Stimulated activated naive CD8-positive, alpha-beta T cell treated with anti-CD3 and anti-CD28 coated beads, Interleukin-15, Interleukin-2, amounts not matched to agents 100 ng/mL and 50 ng/mL, for 24 hours (primary cell): ENCODE measurements around the gene MAGI2.
"Not testable (repeated sequence)": the region's sequence is repeated elsewhere in the genome, so short reads cannot be mapped to it uniquely, and the experiment has no call there.

Experiments
- H3K27ac Mint-ChIP-seq: one replicate; pipeline ENCODE4 v1.8.0; 2021; ENCODE audit warnings: mild to moderate bottlenecking, mixed read lengths
- H3K27me3 Mint-ChIP-seq: one replicate; pipeline ENCODE4 v1.8.0; 2021; ENCODE audit warnings: mixed read lengths
- H3K36me3 Mint-ChIP-seq: one replicate; pipeline ENCODE4 v1.8.0; 2021; ENCODE audit warnings: low read depth, mixed read lengths
- H3K4me1 Mint-ChIP-seq: one replicate; pipeline ENCODE4 v1.8.0; 2021; ENCODE audit warnings: low read depth, mixed read lengths
- H3K4me3 Mint-ChIP-seq: one replicate; pipeline ENCODE4 v1.8.0; 2021; ENCODE audit warnings: mild to moderate bottlenecking, mixed read lengths
- H3K9me3 Mint-ChIP-seq: one replicate; pipeline ENCODE4 v1.8.0; 2021; ENCODE audit warnings: mixed read lengths

Gene MAGI2

GRCh38 chr7:79037001-79037400, 416.5 kb downstream of the MAGI2 start:
- H3K4me3 Mint-ChIP-seq, result no peak overlapping the region
- H3K9me3 Mint-ChIP-seq, result peaks cover 4% of the 10 kb centered on the region

DNA sequence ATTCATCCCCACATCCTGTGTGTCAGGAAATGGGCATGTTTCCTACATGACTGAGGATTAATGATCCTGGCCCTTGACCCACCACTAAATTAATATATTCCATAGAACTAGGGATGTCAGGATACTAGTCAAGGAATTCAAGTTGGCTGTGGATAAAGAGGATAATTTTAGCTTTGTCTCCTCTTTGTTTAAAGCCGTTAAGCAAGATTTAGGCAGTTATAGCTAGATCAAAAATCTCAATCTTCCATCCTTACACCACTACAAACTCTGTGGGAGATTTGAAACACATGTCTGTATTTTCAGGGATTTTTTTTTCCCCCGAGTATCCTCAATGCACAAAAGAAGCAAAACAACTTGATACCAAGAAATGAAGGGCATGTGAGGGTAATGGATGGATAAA, 417.1 kb downstream of the MAGI2 start:
- no peaks in the 10 kb centered on the region for H3K4me1 Mint-ChIP-seq
- no peak overlapping the region for H3K27ac Mint-ChIP-seq
- H3K4me3 Mint-ChIP-seq, result no peak overlapping the region
- peaks cover 4% of the 10 kb centered on the region for H3K9me3 Mint-ChIP-seq
- H3K36me3 Mint-ChIP-seq, result no peaks in the 10 kb centered on the region
- no peaks in the 10 kb centered on the region for H3K27me3 Mint-ChIP-seq

More at GRCh38 chr7:79037001-79037400, 416.5 kb downstream of the MAGI2 start:
- H3K36me3 Mint-ChIP-seq, result no peaks in the 10 kb centered on the region
- no peak overlapping the region for H3K27ac Mint-ChIP-seq
- no peaks in the 10 kb centered on the region for H3K27me3 Mint-ChIP-seq
- H3K4me1 Mint-ChIP-seq, result no peaks in the 10 kb centered on the region

- peaks cover 4% of the 10 kb centered on the region for H3K9me3 Mint-ChIP-seq
- no peaks in the 10 kb centered on the region for H3K4me1 Mint-ChIP-seq
- no peak overlapping the region for H3K27ac Mint-ChIP-seq
- H3K36me3 Mint-ChIP-seq, result no peaks in the 10 kb centered on the region
- no peak overlapping the region for H3K4me3 Mint-ChIP-seq
- H3K27me3 Mint-ChIP-seq, result no peaks in the 10 kb centered on the region
Observed at GRCh38 chr7:79035858-79036257, 417.6 kb downstream of the MAGI2 start.

GRCh38 chr7:79034730-79035129, 418.7 kb downstream of the MAGI2 start:
- H3K27me3 Mint-ChIP-seq, result no peaks in the 10 kb centered on the region
- H3K4me1 Mint-ChIP-seq, result no peaks in the 10 kb centered on the region
- no peaks in the 10 kb centered on the region for H3K36me3 Mint-ChIP-seq
- no peak overlapping the region for H3K4me3 Mint-ChIP-seq
- H3K27ac Mint-ChIP-seq, result no peak overlapping the region
- H3K9me3 Mint-ChIP-seq, result peaks cover 4% of the 10 kb centered on the region

DNA sequence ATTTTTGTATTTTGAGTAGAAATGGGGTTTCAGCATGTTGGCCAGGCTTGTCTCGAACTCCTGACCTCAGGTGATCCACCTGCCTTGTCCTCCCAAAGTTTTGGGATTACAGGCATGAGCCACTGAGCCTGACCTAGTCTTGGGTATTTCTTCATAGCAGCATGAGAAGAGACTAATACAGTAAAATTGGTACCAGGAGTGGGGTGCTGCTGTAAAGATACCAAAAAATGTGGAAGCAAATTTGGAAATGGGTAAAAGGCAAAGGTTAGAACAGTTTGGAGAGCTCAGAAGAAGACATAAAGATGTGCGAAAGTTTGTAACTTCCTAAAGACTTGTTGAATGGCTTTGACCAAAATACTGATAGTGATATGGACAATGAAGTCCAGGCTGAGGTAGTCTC, 433.8 kb downstream of the MAGI2 start:
- not testable (repeated sequence) for H3K27ac Mint-ChIP-seq, H3K4me1 Mint-ChIP-seq, H3K36me3 Mint-ChIP-seq, H3K4me3 Mint-ChIP-seq, H3K27me3 Mint-ChIP-seq
- H3K9me3 Mint-ChIP-seq, result peaks cover 14% of the 10 kb centered on the region

- H3K27me3 Mint-ChIP-seq, result no peaks in the 10 kb centered on the region
- no peaks in the 10 kb centered on the region for H3K36me3 Mint-ChIP-seq
- H3K9me3 Mint-ChIP-seq, result no peaks in the 10 kb centered on the region
- no peak overlapping the region for H3K4me3 Mint-ChIP-seq
- no peaks in the 10 kb centered on the region for H3K4me1 Mint-ChIP-seq
- H3K27ac Mint-ChIP-seq, result no peak overlapping the region
Observed at GRCh38 chr7:79011921-79012320, 441.5 kb downstream of the MAGI2 start.

DNA sequence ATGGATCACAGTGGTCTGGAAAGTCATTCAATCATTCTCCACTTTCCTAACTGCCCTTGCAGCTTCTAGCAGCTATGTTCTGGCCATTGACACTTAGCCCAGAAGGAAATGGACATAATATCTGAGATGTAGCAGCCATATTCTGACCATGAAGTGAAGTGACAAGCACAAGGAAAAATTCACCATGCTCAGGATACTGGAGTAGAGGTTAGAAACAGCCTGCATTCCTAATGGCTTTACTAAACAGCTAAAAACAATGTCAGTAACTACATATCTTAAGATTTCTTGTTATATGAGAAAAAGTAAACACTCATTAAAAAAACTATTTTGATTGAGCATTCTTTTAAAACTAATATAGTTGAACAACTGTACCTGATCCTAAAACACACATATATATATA, 443.8 kb downstream of the MAGI2 start:
- H3K9me3 Mint-ChIP-seq, result peaks cover 4% of the 10 kb centered on the region
- H3K4me1 Mint-ChIP-seq, result no peaks in the 10 kb centered on the region
- H3K27me3 Mint-ChIP-seq, result no peaks in the 10 kb centered on the region
- no peak overlapping the region for H3K27ac Mint-ChIP-seq
- no peak overlapping the region for H3K4me3 Mint-ChIP-seq
- no peaks in the 10 kb centered on the region for H3K36me3 Mint-ChIP-seq

DNA sequence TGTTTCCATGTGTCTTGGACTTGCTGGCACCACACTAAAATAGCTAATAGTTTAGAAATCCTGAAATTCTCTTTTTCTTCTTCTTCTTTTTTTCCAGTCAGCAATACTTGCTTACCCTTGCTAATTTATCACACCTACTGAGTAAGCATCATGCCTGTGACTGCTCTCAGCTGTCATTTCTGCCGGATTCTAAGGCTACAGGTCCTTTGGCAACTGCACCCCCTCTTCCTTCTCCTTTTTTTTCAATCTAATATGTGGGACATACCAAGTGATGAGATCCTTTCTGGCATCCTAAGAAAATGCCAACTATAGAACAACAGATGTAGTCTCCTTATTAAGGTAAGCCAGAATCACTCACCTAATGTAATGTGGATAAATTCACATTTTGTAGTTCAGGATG, 444.7 kb downstream of the MAGI2 start:
- no peaks in the 10 kb centered on the region for H3K4me1 Mint-ChIP-seq

GRCh38 chr7:78996013-78996412, 457.5 kb downstream of the MAGI2 start:
- H3K4me3 Mint-ChIP-seq, result no peak overlapping the region
- H3K9me3 Mint-ChIP-seq, result no peaks in the 10 kb centered on the region
- no peak overlapping the region for H3K27ac Mint-ChIP-seq
- no peaks in the 10 kb centered on the region for H3K36me3 Mint-ChIP-seq
- H3K4me1 Mint-ChIP-seq, result no peaks in the 10 kb centered on the region
- no peaks in the 10 kb centered on the region for H3K27me3 Mint-ChIP-seq

More for the DNA sequence above, 444.7 kb downstream of the MAGI2 start:
- Mint-ChIP-seq H3K36me3 (no peaks in the 10 kb centered on the region), H3K9me3 (peaks cover 4% of the 10 kb centered on the region), H3K27me3 (no peaks in the 10 kb centered on the region), H3K27ac (no peak overlapping the region), H3K4me3 (no peak overlapping the region)

DNA sequence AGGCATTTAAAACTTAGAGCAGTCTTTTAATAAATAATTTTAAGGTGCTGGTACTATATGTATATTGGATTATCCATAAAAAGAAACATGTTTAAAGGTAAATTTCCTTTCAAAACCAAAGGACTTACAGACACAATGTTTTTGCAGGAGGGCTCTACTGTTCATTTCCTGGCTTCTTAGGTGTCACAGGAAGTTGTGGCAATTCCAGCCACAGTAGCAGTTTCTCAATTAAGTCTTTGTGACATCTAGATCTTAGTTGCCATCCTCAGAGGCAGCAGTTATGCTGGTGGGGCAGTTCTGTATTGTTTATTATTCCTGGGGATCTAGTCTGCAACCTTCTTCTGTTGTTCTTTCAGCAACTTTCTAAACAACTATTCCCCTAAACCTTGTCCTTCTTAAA, 460.1 kb downstream of the MAGI2 start:
- no peak overlapping the region for H3K27ac Mint-ChIP-seq
- no peak overlapping the region for H3K4me3 Mint-ChIP-seq
- H3K27me3 Mint-ChIP-seq, result no peaks in the 10 kb centered on the region
- H3K4me1 Mint-ChIP-seq, result no peaks in the 10 kb centered on the region
- no peaks in the 10 kb centered on the region for H3K36me3 Mint-ChIP-seq
- H3K9me3 Mint-ChIP-seq, result peaks cover 4% of the 10 kb centered on the region

- Mint-ChIP-seq H3K9me3 (peaks cover 11% of the 10 kb centered on the region), H3K4me1 (no peaks in the 10 kb centered on the region), H3K27me3 (no peaks in the 10 kb centered on the region), H3K4me3 (no peak overlapping the region), H3K27ac (no peak overlapping the region), H3K36me3 (no peaks in the 10 kb centered on the region)
Observed at GRCh38 chr7:78985509-78985908, 468.0 kb downstream of the MAGI2 start.

DNA sequence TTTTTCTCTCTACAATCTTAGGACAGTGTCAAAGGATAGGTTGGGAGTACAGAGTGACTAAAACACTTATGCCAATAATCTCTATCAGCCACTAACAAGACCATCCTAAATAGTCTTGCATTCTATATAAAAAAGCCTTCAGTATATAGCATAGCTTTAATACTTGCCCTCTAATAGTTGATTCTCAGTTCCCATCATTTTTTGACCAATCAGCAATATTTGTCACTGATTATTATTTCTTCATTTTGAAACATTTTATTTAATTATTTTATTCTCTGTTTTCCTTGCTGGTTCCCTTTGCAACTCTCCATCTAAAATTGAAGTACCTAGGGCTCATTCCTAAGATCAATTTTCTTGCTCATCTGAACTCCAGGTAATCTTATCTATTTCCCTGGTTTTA, 470.0 kb downstream of the MAGI2 start:
- no peaks in the 10 kb centered on the region for H3K4me1 Mint-ChIP-seq
- no peaks in the 10 kb centered on the region for H3K36me3 Mint-ChIP-seq
- peaks cover 8% of the 10 kb centered on the region for H3K9me3 Mint-ChIP-seq
- H3K27me3 Mint-ChIP-seq, result no peaks in the 10 kb centered on the region
- H3K27ac Mint-ChIP-seq, result no peak overlapping the region
- no peak overlapping the region for H3K4me3 Mint-ChIP-seq

GRCh38 chr7:78970440-78970916, 483.0 kb downstream of the MAGI2 start:
- Mint-ChIP-seq H3K27me3 (no peaks in the 10 kb centered on the region), H3K4me1 (no peaks in the 10 kb centered on the region), H3K9me3 (peaks cover 4% of the 10 kb centered on the region), H3K36me3 (no peaks in the 10 kb centered on the region), H3K4me3 (no peak overlapping the region), H3K27ac (no peak overlapping the region)

DNA sequence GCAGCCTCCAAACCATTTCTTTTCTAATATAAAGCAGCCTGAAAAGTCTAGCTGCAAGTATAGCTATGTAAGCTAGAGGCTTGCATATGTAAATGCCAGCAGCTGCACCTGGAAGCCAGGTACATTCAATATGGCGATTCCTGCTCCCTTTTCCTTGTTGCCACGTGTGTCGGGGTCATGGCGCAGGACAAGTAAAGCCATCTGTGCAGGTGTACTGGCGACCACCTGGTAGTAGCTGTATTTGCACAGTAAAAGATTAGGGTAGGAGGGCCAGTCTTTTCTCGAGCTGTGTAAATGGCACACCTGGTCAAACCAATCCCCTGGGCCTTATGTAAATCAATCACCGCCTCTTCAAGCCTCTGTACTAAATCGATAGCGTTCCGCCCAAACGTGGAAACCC, 484.5 kb downstream of the MAGI2 start:
- Mint-ChIP-seq H3K27me3 (no peaks in the 10 kb centered on the region), H3K4me3 (no peak overlapping the region), H3K9me3 (peaks cover 4% of the 10 kb centered on the region)

GRCh38 chr7:78967561-78967960, 485.9 kb downstream of the MAGI2 start:
- H3K36me3 Mint-ChIP-seq, H3K9me3 Mint-ChIP-seq, H3K4me1 Mint-ChIP-seq, H3K4me3 Mint-ChIP-seq, H3K27me3 Mint-ChIP-seq, H3K27ac Mint-ChIP-seq: not testable (repeated sequence)

More for the DNA sequence above, 484.5 kb downstream of the MAGI2 start:
- Mint-ChIP-seq H3K4me1 (no peaks in the 10 kb centered on the region), H3K27ac (no peak overlapping the region), H3K36me3 (no peaks in the 10 kb centered on the region)

DNA sequence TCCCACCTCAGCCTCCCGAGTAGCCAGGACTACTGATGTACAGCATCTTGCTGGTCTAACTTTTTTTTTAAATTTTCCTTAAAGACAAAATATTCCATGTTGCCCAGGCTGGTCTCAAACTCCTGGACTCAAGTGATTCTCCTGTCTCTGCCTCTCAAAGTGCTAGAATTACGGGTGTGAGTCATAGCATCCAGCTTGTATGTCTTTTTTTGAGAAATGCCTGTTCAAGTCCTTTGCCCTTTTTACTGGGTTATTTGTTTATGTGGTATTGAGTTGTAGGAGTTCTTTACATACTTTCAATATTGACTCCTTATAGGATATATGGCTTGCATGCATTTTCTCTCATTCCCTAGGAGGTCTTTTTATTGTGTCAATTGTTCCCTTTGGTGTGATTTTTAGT, 486.4 kb downstream of the MAGI2 start:
- H3K9me3 Mint-ChIP-seq, result peaks cover 4% of the 10 kb centered on the region
- no peaks in the 10 kb centered on the region for H3K36me3 Mint-ChIP-seq
- no peak overlapping the region for H3K4me3 Mint-ChIP-seq

More for the DNA sequence above, 486.4 kb downstream of the MAGI2 start:
- no peaks in the 10 kb centered on the region for H3K27me3 Mint-ChIP-seq
- no peaks in the 10 kb centered on the region for H3K4me1 Mint-ChIP-seq
- H3K27ac Mint-ChIP-seq, result no peak overlapping the region
